ENCODE measurements around the gene GMCL2.

Gene GMCL2

GRCh38 chr5:178177569-178177968 lies 9.6 kb downstream of the GMCL2 start:
- DNase-seq, result no peak

- no peak for DNase-seq
These were observed 10.4 kb downstream of the GMCL2 start for GRCh38 chr5:178176791-178177190.

- no peak for DNase-seq
These were observed 12.7 kb downstream of the GMCL2 start for GRCh38 chr5:178174456-178174855.

- DNase-seq, result no peak
These were observed 16.7 kb downstream of the GMCL2 start for GRCh38 chr5:178170455-178170854.

GRCh38 chr5:178165581-178165980 lies 21.6 kb downstream of the GMCL2 start:
- DNase-seq, result no peak

- DNase-seq, result peak; percentile 40
These were observed 23.1 kb downstream of the GMCL2 start for GRCh38 chr5:178163772-178164735.

- DNase-seq, result no peak
These were observed 24.7 kb downstream of the GMCL2 start for GRCh38 chr5:178162481-178162880.

GRCh38 chr5:178160176-178160575 lies 27.0 kb downstream of the GMCL2 start:
- no peak for DNase-seq

- DNase-seq, result no peak
These were observed 32.1 kb downstream of the GMCL2 start for GRCh38 chr5:178155065-178155464.

- DNase-seq, result peak; percentile 81
These were observed 33.4 kb downstream of the GMCL2 start, which contains the start of gene NHP2 for GRCh38 chr5:178153530-178154340. NHP2 (minus strand) TSS chr5:178153885; CDS start chr5:178153817, 68 bp downstream.

- no peak for DNase-seq
These were observed 34.4 kb downstream of the GMCL2 start for GRCh38 chr5:178152491-178153444.

- no peak for DNase-seq
These were observed 36.0 kb downstream of the GMCL2 start for GRCh38 chr5:178150977-178151734.

GRCh38 chr5:178149199-178149932 lies 37.8 kb downstream of the GMCL2 start:
- no peak for DNase-seq

- no peak for DNase-seq
These were observed 39.8 kb downstream of the GMCL2 start for GRCh38 chr5:178147406-178147805.

- DNase-seq, result no peak
These were observed 41.0 kb downstream of the GMCL2 start for GRCh38 chr5:178145965-178146820.

GRCh38 chr5:178143901-178144300 lies 43.3 kb downstream of the GMCL2 start:
- no peak for DNase-seq

- DNase-seq, result no peak
These were observed 43.9 kb downstream of the GMCL2 start for GRCh38 chr5:178143246-178143645.

GRCh38 chr5:178142642-178143041 lies 44.5 kb downstream of the GMCL2 start:
- DNase-seq, result no peak

GRCh38 chr5:178141550-178141949 lies 45.6 kb downstream of the GMCL2 start:
- no peak for DNase-seq

- DNase-seq, result no peak
These were observed 49.2 kb downstream of the GMCL2 start for GRCh38 chr5:178137991-178138390.
